Astrocyte (in vitro differentiated cells and primary cell): ENCODE results near the gene CHMP4B.

ENCODE experiments used
- EZH2 ChIP-seq: IDR thresholded peaks from 2 replicates; pipeline ENCODE4 v1.6.1; 2012; ENCODE audit warnings: mild to moderate bottlenecking, low read length, inconsistent platforms; ENCODE audit not compliant: insufficient read depth
- TF ChIP-seq, protein P1 (sequence below): IDR thresholded peaks from 2 replicates; pipeline ENCODE4 v1.5.1; 2011; ENCODE audit warnings: low read depth, mild to moderate bottlenecking, inconsistent platforms, low read length, moderate library complexity; ENCODE audit not compliant: insufficient read depth

- TF ChIP-seq, protein P1, sequence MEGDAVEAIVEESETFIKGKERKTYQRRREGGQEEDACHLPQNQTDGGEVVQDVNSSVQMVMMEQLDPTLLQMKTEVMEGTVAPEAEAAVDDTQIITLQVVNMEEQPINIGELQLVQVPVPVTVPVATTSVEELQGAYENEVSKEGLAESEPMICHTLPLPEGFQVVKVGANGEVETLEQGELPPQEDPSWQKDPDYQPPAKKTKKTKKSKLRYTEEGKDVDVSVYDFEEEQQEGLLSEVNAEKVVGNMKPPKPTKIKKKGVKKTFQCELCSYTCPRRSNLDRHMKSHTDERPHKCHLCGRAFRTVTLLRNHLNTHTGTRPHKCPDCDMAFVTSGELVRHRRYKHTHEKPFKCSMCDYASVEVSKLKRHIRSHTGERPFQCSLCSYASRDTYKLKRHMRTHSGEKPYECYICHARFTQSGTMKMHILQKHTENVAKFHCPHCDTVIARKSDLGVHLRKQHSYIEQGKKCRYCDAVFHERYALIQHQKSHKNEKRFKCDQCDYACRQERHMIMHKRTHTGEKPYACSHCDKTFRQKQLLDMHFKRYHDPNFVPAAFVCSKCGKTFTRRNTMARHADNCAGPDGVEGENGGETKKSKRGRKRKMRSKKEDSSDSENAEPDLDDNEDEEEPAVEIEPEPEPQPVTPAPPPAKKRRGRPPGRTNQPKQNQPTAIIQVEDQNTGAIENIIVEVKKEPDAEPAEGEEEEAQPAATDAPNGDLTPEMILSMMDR = no peak
- TF ChIP-seq EZH2 = no peak
Measured at GRCh38 chr20:33901132-33901523, 90.0 kb downstream of the CHMP4B start.
